ENCODE results near the gene SPOCK2. TPM values are rescaled to one million over a fixed set of nuclear protein-coding genes. Genes with fewer than 3 reads are reported as not detected.

SPOCK2 gene
- total RNA-seq, 1 donor, result 0.36 TPM

- Histone ChIP-seq H3K27me3 (ENCODE audit: insufficient read depth, low read length) (no peaks in the 10 kb centered on the region), H3K27ac (ENCODE audit: low read depth, low read length) (no peak overlapping the region), H3K79me2 (ENCODE audit: insufficient read depth, low read length) (no peaks in the 10 kb centered on the region), H3K4me3 (ENCODE audit: insufficient read depth, low read length) (no peak overlapping the region), H4K20me1 (ENCODE audit: insufficient read depth, low read length) (no peaks in the 10 kb centered on the region), H2AFZ (ENCODE audit: low read length) (no peak overlapping the region), H3K4me2 (ENCODE audit: insufficient read depth, low read length) (no peak overlapping the region), H3K4me1 (ENCODE audit: insufficient read depth, low read length) (no peaks in the 10 kb centered on the region), H3K36me3 (ENCODE audit: insufficient read depth, low read length) (no peaks in the 10 kb centered on the region), H3K9me3 (ENCODE audit: low read depth, low read length) (no peaks in the 10 kb centered on the region)
- no peak for DNase-seq (ENCODE audit: insufficient read length, low spot score, missing footprints)
- TF ChIP-seq, protein P1, sequence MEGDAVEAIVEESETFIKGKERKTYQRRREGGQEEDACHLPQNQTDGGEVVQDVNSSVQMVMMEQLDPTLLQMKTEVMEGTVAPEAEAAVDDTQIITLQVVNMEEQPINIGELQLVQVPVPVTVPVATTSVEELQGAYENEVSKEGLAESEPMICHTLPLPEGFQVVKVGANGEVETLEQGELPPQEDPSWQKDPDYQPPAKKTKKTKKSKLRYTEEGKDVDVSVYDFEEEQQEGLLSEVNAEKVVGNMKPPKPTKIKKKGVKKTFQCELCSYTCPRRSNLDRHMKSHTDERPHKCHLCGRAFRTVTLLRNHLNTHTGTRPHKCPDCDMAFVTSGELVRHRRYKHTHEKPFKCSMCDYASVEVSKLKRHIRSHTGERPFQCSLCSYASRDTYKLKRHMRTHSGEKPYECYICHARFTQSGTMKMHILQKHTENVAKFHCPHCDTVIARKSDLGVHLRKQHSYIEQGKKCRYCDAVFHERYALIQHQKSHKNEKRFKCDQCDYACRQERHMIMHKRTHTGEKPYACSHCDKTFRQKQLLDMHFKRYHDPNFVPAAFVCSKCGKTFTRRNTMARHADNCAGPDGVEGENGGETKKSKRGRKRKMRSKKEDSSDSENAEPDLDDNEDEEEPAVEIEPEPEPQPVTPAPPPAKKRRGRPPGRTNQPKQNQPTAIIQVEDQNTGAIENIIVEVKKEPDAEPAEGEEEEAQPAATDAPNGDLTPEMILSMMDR (IDR thresholded peaks at IDR 0.05; ENCODE audit: extremely low read depth, low read depth, low read length), result no peak
Measured at GRCh38 chr10:72105098-72105475, 16.7 kb upstream of the SPOCK2 start.

DNA sequence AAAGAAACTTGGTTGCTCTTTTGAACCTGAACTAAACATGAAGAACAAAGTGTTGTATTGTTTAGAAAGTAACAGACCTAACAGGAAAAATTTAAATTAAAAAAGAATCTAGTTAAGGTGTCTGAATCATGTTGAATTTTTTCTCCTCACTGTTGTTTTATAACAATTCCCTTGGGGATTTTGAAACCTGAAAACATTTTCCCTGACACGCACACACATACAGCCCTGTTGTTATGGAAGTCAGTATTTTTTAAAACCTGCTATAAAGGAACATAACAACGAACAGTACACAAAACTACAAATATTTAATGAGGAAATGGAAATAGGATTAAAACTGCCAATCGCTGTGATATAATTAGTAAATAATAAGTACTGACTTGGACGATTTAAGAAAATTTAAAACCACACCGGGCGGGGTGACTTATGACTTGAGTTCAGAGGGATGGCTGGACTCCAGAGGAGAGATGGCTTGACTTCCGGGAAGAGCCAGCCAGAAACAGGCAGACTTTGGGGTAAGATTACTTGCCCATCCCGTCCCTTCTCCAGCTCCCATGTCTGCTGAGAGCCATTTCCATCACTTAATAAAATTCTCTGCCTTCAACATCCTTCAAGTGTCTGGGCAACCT is 16.2 kb upstream of the SPOCK2 start:
- TF ChIP-seq, protein P1 (IDR thresholded peaks at IDR 0.05; ENCODE audit: extremely low read depth, low read depth, low read length), result no peak
- Histone ChIP-seq H3K4me3 (ENCODE audit: insufficient read depth, low read length) (no peak overlapping the region), H3K27ac (ENCODE audit: low read depth, low read length) (no peak overlapping the region), H2AFZ (ENCODE audit: low read length) (no peak overlapping the region), H3K4me2 (ENCODE audit: insufficient read depth, low read length) (no peak overlapping the region), H3K4me1 (ENCODE audit: insufficient read depth, low read length) (no peaks in the 10 kb centered on the region), H3K36me3 (ENCODE audit: insufficient read depth, low read length) (no peaks in the 10 kb centered on the region), H3K27me3 (ENCODE audit: insufficient read depth, low read length) (no peaks in the 10 kb centered on the region), H4K20me1 (ENCODE audit: insufficient read depth, low read length) (no peaks in the 10 kb centered on the region), H3K9me3 (ENCODE audit: low read depth, low read length) (no peaks in the 10 kb centered on the region), H3K79me2 (ENCODE audit: insufficient read depth, low read length) (no peaks in the 10 kb centered on the region)
- DNase-seq (ENCODE audit: insufficient read length, low spot score, missing footprints), result no peak

- DNase-seq (ENCODE audit: insufficient read length, low spot score, missing footprints), result no peak
- peaks cover 22% of the 10 kb centered on the region for H3K4me1 ChIP-seq (ENCODE audit: insufficient read depth, low read length)
- no peaks in the 10 kb centered on the region for H3K27me3 ChIP-seq (ENCODE audit: insufficient read depth, low read length)
- TF ChIP-seq, protein P1 (IDR thresholded peaks at IDR 0.05; ENCODE audit: extremely low read depth, low read depth, low read length), result no peak
- H3K9me3 ChIP-seq (ENCODE audit: low read depth, low read length), result no peaks in the 10 kb centered on the region
- H2AFZ ChIP-seq (ENCODE audit: low read length), result no peak overlapping the region
- no peaks in the 10 kb centered on the region for H3K36me3 ChIP-seq (ENCODE audit: insufficient read depth, low read length)
- H4K20me1 ChIP-seq (ENCODE audit: insufficient read depth, low read length), result peaks cover 5% of the 10 kb centered on the region
- H3K4me3 ChIP-seq (ENCODE audit: insufficient read depth, low read length), result no peak overlapping the region
- H3K4me2 ChIP-seq (ENCODE audit: insufficient read depth, low read length), result no peak overlapping the region
- H3K27ac ChIP-seq (ENCODE audit: low read depth, low read length), result no peak overlapping the region
- no peaks in the 10 kb centered on the region for H3K79me2 ChIP-seq (ENCODE audit: insufficient read depth, low read length)
Measured at GRCh38 chr10:72099600-72099921, 11.2 kb upstream of the SPOCK2 start.

DNA sequence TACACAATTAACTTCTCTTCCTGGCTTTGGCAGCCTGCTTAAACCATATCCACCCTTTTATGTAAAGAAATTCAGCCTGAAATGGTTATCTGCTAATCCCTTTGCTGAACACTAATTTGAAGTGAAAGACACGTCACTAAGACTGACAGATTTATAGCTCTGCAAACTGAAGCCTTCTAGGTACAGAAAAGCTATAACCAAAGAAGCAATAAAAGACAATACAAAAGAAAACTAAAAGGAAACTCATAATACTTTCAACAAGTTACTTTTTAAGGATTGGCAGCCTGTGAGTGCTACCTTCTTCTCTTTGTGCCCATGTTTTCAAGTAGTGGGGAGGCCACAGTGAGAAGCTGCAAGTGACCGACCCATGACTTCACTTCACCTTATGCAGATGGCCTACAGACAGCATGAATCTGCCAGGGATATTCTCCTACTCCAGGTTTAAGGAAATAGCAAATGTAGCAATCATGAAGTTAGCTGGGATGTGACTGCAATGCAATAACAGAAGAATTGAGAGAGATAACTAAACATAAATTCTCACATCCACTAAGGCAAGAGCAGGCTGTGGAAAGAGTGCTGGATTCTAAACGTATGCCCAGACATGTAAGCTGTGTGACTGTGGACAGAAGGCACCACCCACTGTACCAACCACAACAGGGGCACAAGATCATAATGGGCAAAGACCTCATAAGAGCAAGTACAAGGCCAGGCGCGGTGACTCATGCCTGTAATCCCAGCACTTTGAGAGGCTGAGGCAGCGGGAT is 10.7 kb upstream of the SPOCK2 start:
- Histone ChIP-seq H3K27ac (ENCODE audit: low read depth, low read length) (no peak overlapping the region), H3K4me1 (ENCODE audit: insufficient read depth, low read length) (peaks cover 22% of the 10 kb centered on the region), H3K79me2 (ENCODE audit: insufficient read depth, low read length) (no peaks in the 10 kb centered on the region), H3K36me3 (ENCODE audit: insufficient read depth, low read length) (no peaks in the 10 kb centered on the region), H3K4me3 (ENCODE audit: insufficient read depth, low read length) (no peak overlapping the region), H3K4me2 (ENCODE audit: insufficient read depth, low read length) (no peak overlapping the region), H3K9me3 (ENCODE audit: low read depth, low read length) (no peaks in the 10 kb centered on the region), H3K27me3 (ENCODE audit: insufficient read depth, low read length) (no peaks in the 10 kb centered on the region), H2AFZ (ENCODE audit: low read length) (no peak overlapping the region), H4K20me1 (ENCODE audit: insufficient read depth, low read length) (peaks cover 5% of the 10 kb centered on the region)
- DNase-seq (ENCODE audit: insufficient read length, low spot score, missing footprints), result peak; percentile 70
- TF ChIP-seq, protein P1 (IDR thresholded peaks at IDR 0.05; ENCODE audit: extremely low read depth, low read depth, low read length), result no peak

All from osteoblast (primary cell).